Mesothelial cell of epicardium (in vitro differentiated cells): ENCODE measurements around the gene MIEN1. TPM values are rescaled to one million over a fixed set of nuclear protein-coding genes. Genes with fewer than 3 reads are reported as not detected.
A peak's percentile ranks its signal among the peaks of the same experiment; 100 is the strongest.

Source experiments
- DNase-seq, 2 experiments: peaks; one replicate each; pipeline ENCODE4 v3.0.0; 2021; ENCODE audit warnings: low spot score in 2 of 2; ENCODE audit not compliant: unreplicated experiment in 2 of 2
- H3K27ac Mint-ChIP-seq: 2 replicates; pipeline ENCODE4 v1.8.0; 2021; ENCODE audit warnings: mixed read lengths
- H3K27me3 Mint-ChIP-seq: 2 replicates; pipeline ENCODE4 v1.8.0; 2021; ENCODE audit warnings: low read depth, mixed read lengths
- H3K36me3 Mint-ChIP-seq: 2 replicates; pipeline ENCODE4 v1.8.0; 2021; ENCODE audit warnings: mixed read lengths
- H3K4me1 Mint-ChIP-seq: 2 replicates; pipeline ENCODE4 v1.8.0; 2021; ENCODE audit warnings: mixed read lengths
- H3K4me3 Mint-ChIP-seq: 2 replicates; pipeline ENCODE4 v1.8.0; 2021; ENCODE audit warnings: mild to moderate bottlenecking, moderate library complexity, mixed read lengths
- H3K9me3 Mint-ChIP-seq: 2 replicates; pipeline ENCODE4 v1.8.0; 2021; ENCODE audit warnings: mixed read lengths
- CTCF ChIP-seq: fragments of 200-600 bp; sonication (generic); IDR thresholded peaks from one replicate; pipeline ENCODE4 v1.5.0; 2021; ENCODE audit warnings: antibody characterized with exemption; ENCODE audit not compliant: unreplicated experiment
- total RNA-seq: library from RNA; stranded (reverse); gene quantifications from 3 replicates; pipeline ENCODE4 v1.2.1, GENCODE V29; 2021

The MIEN1 gene
- total RNA-seq, 1 donor from 2014 or later, result 35.3 TPM

DNA sequence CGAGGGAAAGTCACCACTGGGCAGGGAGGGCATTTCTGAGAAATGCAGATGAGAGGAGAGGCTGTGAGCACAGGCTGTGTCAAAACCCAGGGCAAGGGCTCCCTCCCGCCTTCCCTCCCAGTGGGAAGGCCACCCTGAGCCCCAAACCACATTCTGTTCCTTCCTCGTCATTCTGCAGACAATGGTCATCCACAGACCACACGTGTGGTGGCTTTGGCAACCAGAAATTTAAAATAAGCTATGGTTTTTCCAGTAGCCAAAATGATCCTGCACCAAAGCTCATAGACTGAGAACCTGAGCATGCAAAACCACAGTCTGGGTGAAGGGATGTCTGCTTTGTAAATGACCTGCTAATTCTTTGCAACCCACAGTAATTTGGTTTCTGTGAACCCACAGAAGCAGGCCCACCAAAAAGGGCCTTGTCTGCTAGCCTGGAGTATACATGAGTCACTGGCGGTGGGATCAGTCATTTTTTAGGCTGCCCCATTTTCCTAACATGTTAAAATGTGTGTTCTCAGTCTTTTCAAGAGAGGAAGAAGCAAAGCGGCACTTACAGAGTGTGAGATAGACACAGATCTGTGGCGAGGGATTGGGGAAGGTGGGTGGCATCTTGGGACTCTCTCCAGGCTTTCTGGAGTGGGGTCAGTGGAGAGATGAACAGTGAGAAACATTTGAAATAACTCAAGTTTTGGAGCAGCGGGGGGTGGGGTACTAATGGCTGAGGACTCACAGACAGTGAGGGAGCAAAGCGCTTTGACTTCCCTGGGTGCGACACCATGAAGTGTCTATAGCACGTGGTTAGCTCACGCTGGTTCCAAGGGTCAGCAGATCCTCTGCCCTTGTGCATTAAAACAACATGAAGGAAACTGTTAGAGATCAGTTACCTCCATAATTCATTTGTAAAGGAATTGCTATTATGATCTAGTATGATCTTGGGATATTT lies 27.9 kb upstream of the MIEN1 start:
- Mint-ChIP-seq H3K27ac (no peak overlapping the region), H3K9me3 (no peaks in the 10 kb centered on the region), H3K36me3 (no peaks in the 10 kb centered on the region), H3K27me3 (peaks cover 9% of the 10 kb centered on the region), H3K4me1 (peaks cover 23% of the 10 kb centered on the region), H3K4me3 (no peak overlapping the region)
- DNase-seq, result no peak
- no peak for TF ChIP-seq CTCF

- H3K27me3 Mint-ChIP-seq, result peaks cover 9% of the 10 kb centered on the region
- H3K4me1 Mint-ChIP-seq, result peaks cover 22% of the 10 kb centered on the region
- no peak for TF ChIP-seq CTCF
- no peak for DNase-seq
- no peak overlapping the region for H3K4me3 Mint-ChIP-seq
- no peaks in the 10 kb centered on the region for H3K36me3 Mint-ChIP-seq
- no peaks in the 10 kb centered on the region for H3K9me3 Mint-ChIP-seq
- no peak overlapping the region for H3K27ac Mint-ChIP-seq
Measured at GRCh38 chr17:39757176-39757662, 26.9 kb upstream of the MIEN1 start.

GRCh38 chr17:39756380-39757079 lies 26.2 kb upstream of the MIEN1 start:
- Mint-ChIP-seq H3K9me3 (no peaks in the 10 kb centered on the region), H3K4me1 (peaks cover 29% of the 10 kb centered on the region), H3K27ac (no peak overlapping the region), H3K4me3 (no peak overlapping the region), H3K36me3 (no peaks in the 10 kb centered on the region), H3K27me3 (peaks cover 9% of the 10 kb centered on the region)
- TF ChIP-seq CTCF, result no peak
- DNase-seq, result no peak

- peak overlapping the region; percentile 1 for H3K4me3 Mint-ChIP-seq
- H3K36me3 Mint-ChIP-seq, result no peaks in the 10 kb centered on the region
- H3K27me3 Mint-ChIP-seq, result peaks cover 9% of the 10 kb centered on the region
- H3K9me3 Mint-ChIP-seq, result no peaks in the 10 kb centered on the region
- DNase-seq, result no peak
- no peak for TF ChIP-seq CTCF
- peaks cover 35% of the 10 kb centered on the region for H3K4me1 Mint-ChIP-seq
- H3K27ac Mint-ChIP-seq, result peak overlapping the region; percentile 59
Measured at GRCh38 chr17:39755554-39756379, 25.4 kb upstream of the MIEN1 start.

DNA sequence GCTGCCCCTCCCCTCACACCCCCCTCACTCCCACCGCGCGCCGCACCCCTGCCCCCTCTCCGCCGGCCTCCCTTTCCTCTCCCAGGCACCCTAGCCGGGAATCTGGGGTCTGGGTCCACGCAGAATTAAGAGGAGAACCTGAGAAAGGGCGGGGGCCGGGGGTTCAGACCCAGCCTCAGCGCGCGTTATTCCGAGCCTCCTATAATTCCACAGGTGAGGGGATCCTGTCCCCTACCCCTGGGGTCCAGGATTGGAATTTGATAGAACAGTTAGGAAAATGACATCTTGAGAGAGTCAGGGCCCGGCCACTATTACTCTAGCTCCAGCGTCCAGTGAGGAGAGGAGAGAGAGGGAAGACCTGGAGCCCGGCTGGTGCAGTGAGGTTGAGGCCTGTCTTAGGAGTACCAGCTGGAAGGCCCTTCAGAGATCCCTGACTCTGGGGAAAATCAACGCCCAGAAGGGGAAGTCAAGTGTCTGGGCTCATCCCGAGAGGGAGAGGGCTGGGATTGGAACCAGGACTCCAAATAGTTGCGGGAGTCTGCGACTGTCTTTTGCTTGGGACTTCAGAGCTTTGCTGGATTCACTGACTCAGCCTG lies 24.7 kb upstream of the MIEN1 start:
- no peak for TF ChIP-seq CTCF
- H3K4me3 Mint-ChIP-seq, result peak overlapping the region; percentile 55
- H3K4me1 Mint-ChIP-seq, result peaks cover 42% of the 10 kb centered on the region
- peaks cover 9% of the 10 kb centered on the region for H3K27me3 Mint-ChIP-seq
- no peaks in the 10 kb centered on the region for H3K9me3 Mint-ChIP-seq
- no peaks in the 10 kb centered on the region for H3K36me3 Mint-ChIP-seq
- H3K27ac Mint-ChIP-seq, result peak overlapping the region; percentile 51
- no peak for DNase-seq
